Measurements from ENCODE around the gene PPIG. TPM values are rescaled to one million over a fixed set of nuclear protein-coding genes. Genes with fewer than 3 reads are reported as not detected.

Gene PPIG
- total RNA-seq, 6 experiments from 2014 or later: 36.5 to 40.3 (median 38.3) TPM

GRCh38 chr2:169673106-169673505 is 89.0 kb downstream of the PPIG start:
- peaks cover 5% of the 10 kb centered on the region for H3K27me3 Mint-ChIP-seq (ENCODE audit: insufficient read depth)
- no peaks in the 10 kb centered on the region for H3K36me3 Mint-ChIP-seq (ENCODE audit: low read depth)
- H3K9me3 Mint-ChIP-seq: no peaks in the 10 kb centered on the region
- peaks cover 8% of the 10 kb centered on the region for H3K4me1 Mint-ChIP-seq (ENCODE audit: low read depth)
- no peak overlapping the region for H3K4me3 Mint-ChIP-seq
- no peak overlapping the region for H3K27ac Mint-ChIP-seq
- no peak for DNase-seq
- TF ChIP-seq CTCF (IDR thresholded peaks at IDR 0.05): no peak

DNA sequence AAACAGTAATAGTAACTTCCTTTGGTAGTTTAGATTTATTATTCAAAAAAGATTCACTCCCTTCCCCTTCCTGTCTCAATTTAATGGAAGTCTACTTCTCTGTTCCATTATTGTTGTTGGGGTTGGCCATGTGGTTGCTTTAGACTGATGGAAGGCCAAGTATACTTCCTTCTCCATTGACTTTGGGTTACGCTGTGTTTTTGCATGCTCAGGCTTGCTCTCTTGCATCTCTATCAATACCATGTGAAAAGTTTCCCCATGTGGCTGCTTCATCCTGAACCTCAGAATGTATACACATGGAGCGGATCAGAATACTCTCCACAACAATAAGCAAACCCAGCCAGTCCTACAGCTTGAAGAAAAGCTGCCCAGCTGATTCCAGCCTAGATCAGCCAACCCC is 89.8 kb downstream of the PPIG start:
- TF ChIP-seq CTCF (IDR thresholded peaks at IDR 0.05): no peak
- no peak overlapping the region for H3K4me3 Mint-ChIP-seq
- H3K4me1 Mint-ChIP-seq (ENCODE audit: low read depth): peaks cover 8% of the 10 kb centered on the region
- no peak for DNase-seq
- H3K9me3 Mint-ChIP-seq: no peaks in the 10 kb centered on the region
- no peaks in the 10 kb centered on the region for H3K36me3 Mint-ChIP-seq (ENCODE audit: low read depth)
- no peak overlapping the region for H3K27ac Mint-ChIP-seq
- H3K27me3 Mint-ChIP-seq (ENCODE audit: insufficient read depth): peaks cover 5% of the 10 kb centered on the region

- no peak overlapping the region for H3K4me3 Mint-ChIP-seq
- DNase-seq: no peak
- peak; percentile 28; the same call in 1 of the 2 replicates for TF ChIP-seq CTCF (IDR thresholded peaks at IDR 0.05)
- no peaks in the 10 kb centered on the region for H3K9me3 Mint-ChIP-seq
- H3K27ac Mint-ChIP-seq: no peak overlapping the region
- no peaks in the 10 kb centered on the region for H3K36me3 Mint-ChIP-seq (ENCODE audit: low read depth)
- H3K4me1 Mint-ChIP-seq (ENCODE audit: low read depth): no peaks in the 10 kb centered on the region
- peaks cover 5% of the 10 kb centered on the region for H3K27me3 Mint-ChIP-seq (ENCODE audit: insufficient read depth)
Measured at GRCh38 chr2:169676357-169676756, 92.2 kb downstream of the PPIG start.

DNA sequence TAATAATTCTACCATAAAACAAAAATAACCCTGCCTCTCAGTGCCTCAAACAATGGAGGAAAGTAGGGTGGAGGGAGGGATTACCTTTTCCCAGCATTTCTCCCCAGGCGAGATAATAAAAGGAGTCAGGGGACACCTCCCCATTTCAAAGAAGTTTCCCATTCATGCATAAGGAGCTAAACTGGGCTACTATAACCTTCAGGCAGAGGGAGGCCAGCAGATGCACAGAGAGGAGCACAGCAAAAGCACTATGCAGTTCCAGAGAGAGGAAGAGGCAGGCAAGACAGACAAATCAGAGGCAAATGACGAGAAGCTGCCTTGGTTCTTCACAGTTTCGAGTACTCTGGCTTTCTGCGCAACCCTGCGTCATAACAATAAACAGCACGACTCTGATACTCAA is 92.7 kb downstream of the PPIG start:
- TF ChIP-seq CTCF (IDR thresholded peaks at IDR 0.05): no peak
- H3K4me1 Mint-ChIP-seq (ENCODE audit: low read depth): no peaks in the 10 kb centered on the region
- no peak for DNase-seq
- peaks cover 5% of the 10 kb centered on the region for H3K27me3 Mint-ChIP-seq (ENCODE audit: insufficient read depth)
- H3K9me3 Mint-ChIP-seq: no peaks in the 10 kb centered on the region
- H3K27ac Mint-ChIP-seq: no peak overlapping the region
- no peaks in the 10 kb centered on the region for H3K36me3 Mint-ChIP-seq (ENCODE audit: low read depth)
- no peak overlapping the region for H3K4me3 Mint-ChIP-seq

DNA sequence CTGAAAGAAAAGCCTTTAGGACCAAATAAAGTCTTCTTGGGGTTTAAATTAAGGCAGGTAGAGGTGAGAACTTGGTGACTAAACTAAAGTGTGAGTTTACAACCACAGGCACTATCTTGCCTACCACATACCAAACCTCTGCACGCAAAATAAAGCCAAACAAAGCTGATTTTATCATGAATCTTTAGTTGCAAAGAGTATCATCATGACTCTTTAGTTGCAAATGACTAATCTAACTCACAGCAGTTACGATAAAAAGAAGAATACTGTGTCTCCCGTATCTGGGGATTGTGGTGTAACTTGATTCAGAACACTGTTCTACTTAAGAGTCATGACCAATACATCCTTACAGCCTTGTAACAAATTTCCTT is 98.9 kb downstream of the PPIG start:
- H3K27ac Mint-ChIP-seq: no peak overlapping the region
- no peak overlapping the region for H3K4me3 Mint-ChIP-seq
- H3K4me1 Mint-ChIP-seq (ENCODE audit: low read depth): no peaks in the 10 kb centered on the region
- no peaks in the 10 kb centered on the region for H3K36me3 Mint-ChIP-seq (ENCODE audit: low read depth)
- no peaks in the 10 kb centered on the region; the same call in 1 of the 2 replicates for H3K27me3 Mint-ChIP-seq (ENCODE audit: insufficient read depth)
- no peaks in the 10 kb centered on the region; the same call in 1 of the 2 replicates for H3K9me3 Mint-ChIP-seq
- DNase-seq: no peak
- no peak for TF ChIP-seq CTCF (IDR thresholded peaks at IDR 0.05)

Measured in HFFc6 (cell line).